HCT116 (cell line): ENCODE data around the gene ATRIP. TPM values are rescaled to one million over a fixed set of nuclear protein-coding genes. Genes with fewer than 3 reads are reported as not detected.

ENCODE experiments used
- ATAC-seq: fragments of 200-7000 bp; cut with Tn5 transposase; 2 replicates; pipeline ENCODE4 v1.9.1; 2020; ENCODE audit warnings: mild to moderate bottlenecking, moderate library complexity
- BruUV-seq: library from RNA; stranded (reverse); fragments of 400-500 nt; replicated peaks from 2 replicates; lab custom pipeline; 2021; lab: Mats Ljungman, UMichigan
- CTCF ChIA-PET: fragments of 300-600 bp; sonication (Branson Sonifier 250); formaldehyde crosslinking; loops from one replicate; lab custom pipeline; 2021; ENCODE audit warnings: antibody characterized with exemption; lab: Charles Lee
- POLR2A ChIA-PET: fragments of 300-600, 350-600 bp; sonication (Branson Sonifier 250); formaldehyde crosslinking; loops from one replicate; lab custom pipeline; 2021; ENCODE audit warnings: antibody characterized with exemption; lab: Charles Lee
- RAD21 ChIA-PET, 2 experiments: fragments of 300-600 bp; sonication (Branson Sonifier 250); formaldehyde crosslinking; loops; one replicate each; lab custom pipeline; 2023; ENCODE audit warnings: low total read pairs in 2 of 2; ENCODE audit not compliant: uncharacterized antibody in 2 of 2, unreplicated experiment in 2 of 2, low non-redundant PET in 1 of 2; lab: Charles Lee
- DNase-seq: peaks from one replicate; pipeline ENCODE4 v3.0.0-alpha.2; 2010; ENCODE audit warnings: low read depth, low spot score
- H2AFZ ChIP-seq: fragments of 200-600 bp; shearing (Covaris generic), sonication (generic); 2 replicates; pipeline ENCODE4 v1.6.1; 2017; ENCODE audit warnings: low read depth, mixed run types, mixed read lengths, antibody characterized with exemption, low read length; ENCODE audit not compliant: poor library complexity, severe bottlenecking
- H3K27ac ChIP-seq: 2 replicates; pipeline ENCODE4 v1.5.1; 2012; ENCODE audit warnings: low read depth, low read length
- H3K27me3 ChIP-seq: fragments of 200-600 bp; sonication (generic); 2 replicates; pipeline ENCODE4 v1.6.1; 2016; ENCODE audit warnings: mixed run types, low read length, mixed read lengths; ENCODE audit not compliant: insufficient read depth
- H3K36me3 ChIP-seq, 2 experiments: fragments of 200-500 bp in 1 of 2; fragments of 200-600 bp in 1 of 2; sonication (Bioruptor generic) in 1 of 2; sonication (generic) in 1 of 2; 2 replicates each; pipeline versions ENCODE4 v1.5.1 to v1.6.1; 2014 to 2016; ENCODE audit warnings: low read length in 2 of 2, inconsistent platforms in 1 of 2, mixed read lengths in 1 of 2, mixed run types in 1 of 2; ENCODE audit not compliant: insufficient read depth in 2 of 2, control insufficient read depth in 1 of 2
- H3K4me1 ChIP-seq, 2 experiments: fragments of 200-600 bp in 1 of 2; sonication (generic) in 1 of 2; 2 replicates each; pipeline versions ENCODE4 v1.5.1 to v1.6.1; 2012 to 2017; ENCODE audit warnings: low read length in 2 of 2, inconsistent platforms in 1 of 2, mild to moderate bottlenecking in 1 of 2, mixed read lengths in 1 of 2, mixed run types in 1 of 2, moderate library complexity in 1 of 2; ENCODE audit not compliant: insufficient read depth in 2 of 2, control insufficient read depth in 1 of 2
- H3K4me2 ChIP-seq: fragments of 200-600 bp; sonication (generic); 2 replicates; pipeline ENCODE4 v1.6.1; 2017; ENCODE audit warnings: mixed run types, low read length, mixed read lengths
- H3K4me3 ChIP-seq, 2 experiments: fragments of 200-600 bp in 1 of 2; sonication (generic) in 1 of 2; replicated peaks in 1 of 2; 2 replicates each; pipeline ENCODE4 v1.5.1; 2011 to 2016; ENCODE audit warnings: low read length in 2 of 2, control low read depth in 1 of 2, low read depth in 1 of 2, mild to moderate bottlenecking in 1 of 2, mixed read lengths in 1 of 2, mixed run types in 1 of 2
- H3K79me2 ChIP-seq: fragments of 200-600 bp; sonication (generic); 2 replicates; pipeline ENCODE4 v1.6.1; 2017; ENCODE audit warnings: mild to moderate bottlenecking, mixed run types, low read length, moderate library complexity, mixed read lengths; ENCODE audit not compliant: insufficient read depth
- H3K9ac ChIP-seq: fragments of 200-600 bp; sonication (generic); 2 replicates; pipeline ENCODE4 v1.6.1; 2016; ENCODE audit warnings: low read length, mixed read lengths
- H3K9me2 ChIP-seq: fragments of 200-600 bp; sonication (generic), shearing (Covaris generic); 2 replicates; pipeline ENCODE4 v1.6.1; 2017; ENCODE audit warnings: mixed run types, mild to moderate bottlenecking, moderate library complexity; ENCODE audit not compliant: insufficient read depth
- H3K9me3 ChIP-seq, 2 experiments: fragments of 200-500 bp in 1 of 2; fragments of 200-600 bp in 1 of 2; sonication (Bioruptor generic) in 1 of 2; sonication (generic) in 1 of 2; 2 replicates each; pipeline ENCODE4 v1.6.1; 2014 to 2017; ENCODE audit warnings: low read length in 2 of 2, mixed read lengths in 2 of 2, inconsistent platforms in 1 of 2, low read depth in 1 of 2, mild to moderate bottlenecking in 1 of 2, mixed run types in 1 of 2, moderate library complexity in 1 of 2; ENCODE audit not compliant: control insufficient read depth in 1 of 2, insufficient read depth in 1 of 2
- H4K20me1 ChIP-seq: fragments of 200-600 bp; sonication (generic), shearing (Covaris generic); 2 replicates; pipeline ENCODE4 v1.6.1; 2017; ENCODE audit warnings: mixed run types, mild to moderate bottlenecking, moderate library complexity; ENCODE audit not compliant: insufficient read depth
- CBX3 ChIP-seq: IDR thresholded peaks from 2 replicates; pipeline ENCODE4 v1.6.1; 2012; ENCODE audit warnings: low read depth
- CEBPB ChIP-seq: IDR thresholded peaks from 2 replicates; pipeline ENCODE4 v1.6.1; 2012; ENCODE audit warnings: low read depth
- ELF1 ChIP-seq: IDR thresholded peaks from 2 replicates; pipeline ENCODE4 v1.6.1; 2012; ENCODE audit warnings: low read depth, borderline replicate concordance
- POLR2A ChIP-seq: IDR thresholded peaks from 2 replicates; pipeline ENCODE4 v1.7.0; 2011; ENCODE audit warnings: borderline replicate concordance; ENCODE audit not compliant: insufficient read depth, insufficient read length; ENCODE audit errors: extremely low read depth
- POLR2AphosphoS5 ChIP-seq: IDR thresholded peaks from 2 replicates; pipeline ENCODE4 v1.6.1; 2011; ENCODE audit warnings: mild to moderate bottlenecking, low read depth, low read length, moderate library complexity
- SIN3A ChIP-seq: IDR thresholded peaks from 2 replicates; pipeline ENCODE4 v1.6.1; 2012; ENCODE audit warnings: low read depth
- SP1 ChIP-seq: IDR thresholded peaks from 2 replicates; pipeline ENCODE4 v1.6.1; 2012; ENCODE audit warnings: low read depth
- SRF ChIP-seq: IDR thresholded peaks from 2 replicates; pipeline ENCODE4 v1.6.1; 2012; ENCODE audit warnings: low read depth
- TCF7L2 ChIP-seq: IDR thresholded peaks from 2 replicates; pipeline ENCODE4 v1.7.0; 2011; ENCODE audit warnings: borderline replicate concordance, inconsistent platforms; ENCODE audit not compliant: insufficient read depth, insufficient read length; ENCODE audit errors: extremely low read depth
- ZFX ChIP-seq: fragments of 450-650 bp; IDR thresholded peaks from 2 replicates; pipeline ENCODE4 v1.6.1; 2017
- intact Hi-C: fragments of 100-400 bp; cut with micrococcal nuclease; formaldehyde crosslinking; loops from 2 replicates; pipeline ENCODE4 v1.10.0; 2022
- total RNA-seq: library from RNA; stranded (reverse); gene quantifications from one replicate; pipeline ENCODE4 v1.2.1, GENCODE V29; 2021; ENCODE audit not compliant: unreplicated experiment
- TF ChIP-seq, protein P1 (sequence below): IDR thresholded peaks from 2 replicates; pipeline ENCODE4 v1.6.1; 2012
- TF ChIP-seq, protein P2 (sequence below): IDR thresholded peaks from 2 replicates; pipeline ENCODE4 v1.6.1; 2011; ENCODE audit warnings: mild to moderate bottlenecking, low read length, moderate library complexity; ENCODE audit not compliant: insufficient replicate concordance; ENCODE audit errors: extremely low read depth
- TF ChIP-seq, protein P3 (sequence below): IDR thresholded peaks from 2 replicates; pipeline ENCODE4 v1.6.1; 2012; ENCODE audit warnings: low read depth

Gene ATRIP
- total RNA-seq, 1 experiment from 2014 or later: 15.6 TPM

DNA sequence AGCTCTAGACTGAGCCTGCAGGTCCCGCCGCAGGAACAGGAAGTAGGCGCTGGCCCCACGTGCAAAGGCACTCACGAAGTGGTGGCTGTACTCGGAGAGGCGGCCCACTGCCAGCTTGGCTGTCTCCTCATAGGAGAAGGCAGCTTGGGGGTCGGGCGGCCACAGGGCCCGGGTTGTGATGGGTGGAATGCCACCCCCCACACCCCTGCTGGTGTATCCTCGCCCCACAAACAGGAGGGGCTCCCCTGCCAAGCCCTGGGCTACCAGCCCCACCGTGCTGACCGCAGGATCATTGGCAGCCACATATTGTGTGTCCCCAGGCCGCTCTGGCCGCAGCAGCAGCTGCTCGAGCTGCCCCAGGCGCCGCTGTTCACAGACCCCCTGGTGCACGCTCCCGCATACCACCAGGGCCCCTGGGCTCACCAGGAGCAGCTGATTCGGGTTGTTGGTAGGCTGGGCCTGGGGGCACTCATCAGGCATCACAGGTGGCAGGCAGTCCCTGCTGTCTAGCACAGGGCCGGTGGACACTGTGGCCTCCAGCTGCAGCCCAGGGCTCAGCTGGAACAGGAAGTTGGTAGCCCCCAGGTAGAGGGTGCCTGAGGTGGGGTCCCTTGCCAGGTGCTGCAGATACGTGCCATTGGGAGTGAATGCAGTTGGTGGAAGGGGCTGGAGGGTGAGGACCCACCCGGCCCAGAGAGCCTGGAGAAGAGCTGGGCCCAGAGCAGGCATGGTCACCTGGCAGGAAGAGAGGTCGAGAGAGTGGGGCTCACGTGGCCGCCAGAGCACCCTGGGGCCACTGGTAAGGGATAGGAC lies 22.4 kb upstream of the ATRIP start:
- Histone ChIP-seq H4K20me1 (no peaks in the 10 kb centered on the region), H3K9me3 (no peaks in the 10 kb centered on the region), H3K4me2 (no peak overlapping the region), H2AFZ (no peak overlapping the region), H3K4me1 (peaks cover 7 to 10% of the 10 kb centered on the region in 2 experiments), H3K9ac (no peak overlapping the region), H3K27ac (no peak overlapping the region), H3K27me3 (no peaks in the 10 kb centered on the region), H3K9me2 (no peaks in the 10 kb centered on the region), H3K4me3 (no peak overlapping the region), H3K79me2 (no peaks in the 10 kb centered on the region; the same call in 1 of the 2 replicates), H3K36me3 (no peaks in the 10 kb centered on the region)
- ATAC-seq: no peak
- DNase-seq: no peak
- ChIA-PET RAD21 (no interaction called here), POLR2A (no interaction called here), CTCF (interaction anchor here (1.0 to 3.5 kb wide), 2 partner anchors 9 to 12 kb away, joined by 4 to 18 read pairs; no protein-coding TSS in a partner anchor)
- no TSS peak for BruUV-seq
- TF ChIP-seq CEBPB: no peak
- TF ChIP-seq, protein P1, sequence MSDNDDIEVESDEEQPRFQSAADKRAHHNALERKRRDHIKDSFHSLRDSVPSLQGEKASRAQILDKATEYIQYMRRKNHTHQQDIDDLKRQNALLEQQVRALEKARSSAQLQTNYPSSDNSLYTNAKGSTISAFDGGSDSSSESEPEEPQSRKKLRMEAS: no peak
- intact Hi-C loops: no loop called here

DNA sequence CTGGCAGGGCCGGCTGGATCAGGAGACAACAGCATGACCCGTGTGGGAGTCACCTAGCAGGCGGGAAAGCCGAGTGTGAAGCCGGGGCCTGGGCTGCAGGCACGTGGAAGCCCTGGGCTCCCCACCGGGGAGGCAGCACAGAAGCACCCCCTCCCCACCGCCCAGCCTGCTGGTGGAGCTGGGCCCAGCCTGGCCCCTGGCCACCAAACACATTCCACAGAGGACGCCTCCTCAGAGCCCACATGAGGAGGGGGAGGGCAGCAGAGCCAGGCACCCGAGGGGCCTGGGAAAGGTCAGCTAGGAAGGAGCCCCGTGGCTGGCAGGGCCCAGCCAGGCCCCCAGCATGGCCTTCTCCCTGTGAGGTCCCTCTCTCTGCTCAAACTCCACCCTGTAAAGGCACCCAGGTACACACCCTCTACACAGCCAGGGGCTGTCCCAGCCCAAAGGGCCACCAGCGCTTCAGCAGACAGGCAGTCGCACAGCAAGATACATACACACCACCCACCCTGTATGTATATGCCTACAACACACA lies 21.2 kb upstream of the ATRIP start:
- no peak overlapping the region for H2AFZ ChIP-seq
- ChIA-PET RAD21 (no interaction called here), CTCF (interaction anchor here (3.5 kb wide), 1 partner anchor 11 kb away, joined by 18 read pairs; no protein-coding TSS in a partner anchor), POLR2A (no interaction called here)
- no peaks in the 10 kb centered on the region for H3K9me2 ChIP-seq
- no peaks in the 10 kb centered on the region for H3K36me3 ChIP-seq
- no peak for DNase-seq
- no peak for ATAC-seq
- no peaks in the 10 kb centered on the region for H3K27me3 ChIP-seq
- no peaks in the 10 kb centered on the region for H4K20me1 ChIP-seq
- no peaks in the 10 kb centered on the region; the same call in 1 of the 2 replicates for H3K79me2 ChIP-seq
- BruUV-seq: no TSS peak
- H3K4me2 ChIP-seq: no peak overlapping the region
- peaks cover 11 to 18% of the 10 kb centered on the region in 2 experiments for H3K4me1 ChIP-seq
- H3K9ac ChIP-seq: no peak overlapping the region
- no peak overlapping the region for H3K27ac ChIP-seq
- no peak overlapping the region for H3K4me3 ChIP-seq
- intact Hi-C loops: no loop called here
- H3K9me3 ChIP-seq: no peaks in the 10 kb centered on the region
- TF ChIP-seq SIN3A (no peak), TCF7L2 (no peak), CBX3 (no peak), SRF (no peak), POLR2AphosphoS5 (no peak), ELF1 (no peak), POLR2A (no peak), SP1 (no peak), ZFX (no peak)
- TF ChIP-seq, protein P2, sequence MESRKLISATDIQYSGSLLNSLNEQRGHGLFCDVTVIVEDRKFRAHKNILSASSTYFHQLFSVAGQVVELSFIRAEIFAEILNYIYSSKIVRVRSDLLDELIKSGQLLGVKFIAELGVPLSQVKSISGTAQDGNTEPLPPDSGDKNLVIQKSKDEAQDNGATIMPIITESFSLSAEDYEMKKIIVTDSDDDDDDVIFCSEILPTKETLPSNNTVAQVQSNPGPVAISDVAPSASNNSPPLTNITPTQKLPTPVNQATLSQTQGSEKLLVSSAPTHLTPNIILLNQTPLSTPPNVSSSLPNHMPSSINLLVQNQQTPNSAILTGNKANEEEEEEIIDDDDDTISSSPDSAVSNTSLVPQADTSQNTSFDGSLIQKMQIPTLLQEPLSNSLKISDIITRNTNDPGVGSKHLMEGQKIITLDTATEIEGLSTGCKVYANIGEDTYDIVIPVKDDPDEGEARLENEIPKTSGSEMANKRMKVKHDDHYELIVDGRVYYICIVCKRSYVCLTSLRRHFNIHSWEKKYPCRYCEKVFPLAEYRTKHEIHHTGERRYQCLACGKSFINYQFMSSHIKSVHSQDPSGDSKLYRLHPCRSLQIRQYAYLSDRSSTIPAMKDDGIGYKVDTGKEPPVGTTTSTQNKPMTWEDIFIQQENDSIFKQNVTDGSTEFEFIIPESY: no peak
- TF ChIP-seq, protein P3, sequence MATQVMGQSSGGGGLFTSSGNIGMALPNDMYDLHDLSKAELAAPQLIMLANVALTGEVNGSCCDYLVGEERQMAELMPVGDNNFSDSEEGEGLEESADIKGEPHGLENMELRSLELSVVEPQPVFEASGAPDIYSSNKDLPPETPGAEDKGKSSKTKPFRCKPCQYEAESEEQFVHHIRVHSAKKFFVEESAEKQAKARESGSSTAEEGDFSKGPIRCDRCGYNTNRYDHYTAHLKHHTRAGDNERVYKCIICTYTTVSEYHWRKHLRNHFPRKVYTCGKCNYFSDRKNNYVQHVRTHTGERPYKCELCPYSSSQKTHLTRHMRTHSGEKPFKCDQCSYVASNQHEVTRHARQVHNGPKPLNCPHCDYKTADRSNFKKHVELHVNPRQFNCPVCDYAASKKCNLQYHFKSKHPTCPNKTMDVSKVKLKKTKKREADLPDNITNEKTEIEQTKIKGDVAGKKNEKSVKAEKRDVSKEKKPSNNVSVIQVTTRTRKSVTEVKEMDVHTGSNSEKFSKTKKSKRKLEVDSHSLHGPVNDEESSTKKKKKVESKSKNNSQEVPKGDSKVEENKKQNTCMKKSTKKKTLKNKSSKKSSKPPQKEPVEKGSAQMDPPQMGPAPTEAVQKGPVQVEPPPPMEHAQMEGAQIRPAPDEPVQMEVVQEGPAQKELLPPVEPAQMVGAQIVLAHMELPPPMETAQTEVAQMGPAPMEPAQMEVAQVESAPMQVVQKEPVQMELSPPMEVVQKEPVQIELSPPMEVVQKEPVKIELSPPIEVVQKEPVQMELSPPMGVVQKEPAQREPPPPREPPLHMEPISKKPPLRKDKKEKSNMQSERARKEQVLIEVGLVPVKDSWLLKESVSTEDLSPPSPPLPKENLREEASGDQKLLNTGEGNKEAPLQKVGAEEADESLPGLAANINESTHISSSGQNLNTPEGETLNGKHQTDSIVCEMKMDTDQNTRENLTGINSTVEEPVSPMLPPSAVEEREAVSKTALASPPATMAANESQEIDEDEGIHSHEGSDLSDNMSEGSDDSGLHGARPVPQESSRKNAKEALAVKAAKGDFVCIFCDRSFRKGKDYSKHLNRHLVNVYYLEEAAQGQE: no peak
- TF ChIP-seq, protein P1: no peak
